ENCODE results near the gene AJAP1.

The AJAP1 gene

DNA sequence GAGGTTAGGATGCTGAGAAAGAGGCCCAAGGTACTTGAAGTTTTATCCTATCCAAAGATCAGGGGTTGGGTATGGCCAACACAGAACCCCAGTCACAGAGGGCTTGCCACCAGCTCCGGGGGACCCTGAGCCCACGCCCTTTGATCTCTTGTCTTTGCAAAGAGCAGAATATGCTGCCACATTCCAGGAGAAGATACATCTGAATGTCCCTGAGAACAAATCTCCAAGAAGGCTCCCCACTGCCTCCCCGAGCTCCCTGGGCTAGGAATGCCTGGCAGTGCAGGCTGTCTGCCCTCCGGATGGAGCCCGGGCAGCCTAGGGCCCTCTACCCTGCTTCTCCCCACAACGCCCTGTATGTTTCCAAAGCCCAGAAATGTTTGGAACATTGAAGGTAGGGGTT, 49.2 kb downstream of the AJAP1 start:
- no peak for DNase-seq

DNA sequence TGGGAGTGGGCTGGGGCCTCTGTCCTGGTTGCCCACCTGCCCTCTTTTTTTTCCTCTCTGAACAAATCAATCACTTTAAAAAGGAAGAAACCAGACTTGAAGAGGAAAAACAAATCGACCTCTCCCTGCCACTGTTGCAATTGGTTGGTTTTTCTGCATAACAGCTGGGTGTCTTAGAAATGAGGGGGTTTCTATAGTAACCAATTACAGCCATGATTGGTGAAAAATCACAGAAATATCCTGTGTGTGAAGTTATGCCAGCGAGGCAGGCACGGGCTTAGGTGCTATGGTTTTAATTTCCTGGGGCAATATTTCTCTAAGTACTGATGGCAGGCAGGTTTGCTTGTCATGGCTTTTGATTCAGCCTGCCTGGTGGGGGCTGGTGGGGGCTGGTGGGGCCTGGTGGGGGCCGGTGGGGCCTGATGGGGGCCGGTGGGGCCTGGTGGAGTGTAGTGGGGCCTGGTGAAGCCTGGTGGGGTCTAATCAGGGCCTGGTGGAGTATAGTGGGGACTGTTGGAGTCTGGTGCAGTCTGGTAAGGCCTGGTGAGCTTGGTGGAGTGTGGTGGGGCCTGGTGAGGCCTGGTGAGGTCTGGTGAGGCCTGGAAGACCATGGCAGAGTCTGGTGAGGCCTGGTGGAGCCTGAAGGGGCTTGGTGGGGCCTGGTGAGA, 54.6 kb downstream of the AJAP1 start:
- no peak for DNase-seq

GRCh38 chr1:4709641-4710040, 55.2 kb downstream of the AJAP1 start:
- DNase-seq = no peak

- DNase-seq = no peak
These were observed 56.4 kb downstream of the AJAP1 start for GRCh38 chr1:4710592-4711415.

GRCh38 chr1:4711416-4712275, 57.2 kb downstream of the AJAP1 start:
- no peak for DNase-seq

DNA sequence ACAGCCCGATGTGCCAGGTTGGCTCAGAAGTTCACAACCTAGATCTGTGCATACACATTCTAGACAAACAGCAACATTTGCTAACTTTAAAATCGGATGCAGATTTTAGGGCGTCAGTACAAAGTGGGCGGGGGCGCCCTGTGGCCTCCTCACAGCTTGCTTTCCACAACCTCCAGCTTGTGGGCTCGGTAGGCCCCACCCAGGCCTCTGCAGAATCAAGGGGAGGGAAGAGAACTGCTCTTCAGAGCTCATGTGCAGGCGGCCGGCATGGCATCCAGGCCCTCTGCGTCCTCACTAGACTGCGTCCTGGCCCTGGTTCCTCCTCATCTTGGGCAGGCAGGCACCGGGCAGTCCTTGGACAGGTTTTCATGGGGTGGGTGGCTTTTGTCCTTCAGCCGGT, 59.3 kb downstream of the AJAP1 start:
- DNase-seq = no peak

DNA sequence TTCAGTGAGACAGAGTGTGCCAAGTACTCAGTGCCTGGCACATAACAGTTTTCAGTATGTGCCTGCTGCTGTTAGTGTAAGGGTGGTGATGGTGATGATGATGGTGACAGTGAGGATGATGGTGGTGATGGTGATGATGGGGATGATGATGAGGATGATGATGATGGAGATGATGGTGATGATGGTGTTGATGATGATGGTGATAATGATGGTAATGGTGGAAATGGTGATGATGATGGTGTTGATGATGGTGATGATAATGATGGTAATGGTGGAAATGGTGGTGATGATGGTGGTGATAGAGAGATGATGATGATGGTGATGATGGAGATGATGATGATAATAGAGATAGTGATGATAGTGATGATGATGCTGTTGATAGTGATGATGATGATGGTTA, 62.0 kb downstream of the AJAP1 start:
- DNase-seq = no peak

- DNase-seq = no peak
These were observed 63.7 kb downstream of the AJAP1 start for GRCh38 chr1:4718071-4718470.

DNA sequence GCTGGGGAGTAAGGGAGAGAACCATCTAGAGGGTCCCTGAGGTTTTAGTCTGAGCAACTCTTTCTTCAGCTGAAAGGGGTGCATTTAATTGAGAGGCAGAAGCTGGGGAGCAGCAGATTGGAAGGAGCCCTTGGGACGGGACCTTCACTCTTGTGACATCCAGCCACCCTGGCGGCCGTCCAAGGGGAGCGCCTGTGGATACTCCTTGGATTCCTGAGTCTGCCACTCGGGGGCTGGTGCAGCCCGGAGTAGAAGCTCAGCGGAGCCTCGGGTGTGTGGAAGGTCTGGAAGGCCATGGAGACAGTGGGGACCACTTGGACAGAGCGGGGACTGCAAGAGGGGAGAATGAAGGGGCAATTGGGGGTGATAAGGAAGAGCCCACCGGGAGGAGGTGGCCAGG, 68.7 kb downstream of the AJAP1 start:
- no peak for DNase-seq

DNA sequence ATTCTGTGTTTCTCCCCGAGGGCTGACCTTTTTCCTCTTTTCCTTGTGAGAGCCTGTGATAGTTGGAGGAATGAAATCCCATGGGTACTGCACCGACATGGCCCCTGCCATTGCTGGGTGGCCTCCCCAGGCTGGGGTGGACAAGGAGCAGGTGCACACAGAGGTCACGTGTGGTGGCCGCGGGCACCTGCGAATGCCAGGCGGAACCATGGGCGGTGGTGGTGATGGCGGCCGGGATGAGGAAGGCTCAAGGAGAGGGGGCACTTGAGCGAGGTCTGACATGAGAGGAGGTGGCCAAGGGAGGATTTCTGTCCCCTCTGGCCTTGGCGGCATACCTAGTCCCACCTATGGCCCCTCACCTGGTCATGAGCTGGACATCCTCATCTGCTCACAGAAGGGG, 69.6 kb downstream of the AJAP1 start:
- no peak for DNase-seq

DNA sequence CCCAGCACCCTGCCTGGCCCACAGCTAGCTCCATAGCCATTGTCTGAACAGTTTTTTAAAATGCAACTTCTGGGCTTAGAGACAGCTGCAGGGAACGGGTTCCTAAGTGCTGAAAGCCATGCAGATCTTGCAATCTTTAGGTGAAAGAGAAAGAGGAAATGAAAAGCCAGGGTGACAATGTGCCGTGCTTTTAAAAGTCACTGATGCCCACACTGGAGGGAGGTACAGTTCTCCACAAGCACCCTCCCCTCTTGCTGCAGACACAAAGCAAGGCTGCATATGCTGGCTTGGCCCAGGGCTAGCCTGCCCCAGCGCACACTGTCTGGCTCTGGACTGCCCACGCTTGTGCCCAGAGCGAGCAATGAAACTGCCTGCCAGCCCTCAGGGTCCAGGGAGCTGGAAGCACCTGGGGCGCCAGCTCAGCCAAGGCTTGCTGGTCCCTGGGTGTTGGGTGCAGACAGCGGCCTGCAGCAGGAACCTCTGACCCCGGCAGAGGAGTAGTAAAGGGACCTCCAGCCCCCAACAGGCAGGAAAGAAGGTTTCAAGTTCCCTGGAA, 70.4 kb downstream of the AJAP1 start:
- DNase-seq = no peak

GRCh38 chr1:4725416-4725815, 71.0 kb downstream of the AJAP1 start:
- DNase-seq = no peak

GRCh38 chr1:4726620-4727341, 72.4 kb downstream of the AJAP1 start:
- no peak for DNase-seq

DNA sequence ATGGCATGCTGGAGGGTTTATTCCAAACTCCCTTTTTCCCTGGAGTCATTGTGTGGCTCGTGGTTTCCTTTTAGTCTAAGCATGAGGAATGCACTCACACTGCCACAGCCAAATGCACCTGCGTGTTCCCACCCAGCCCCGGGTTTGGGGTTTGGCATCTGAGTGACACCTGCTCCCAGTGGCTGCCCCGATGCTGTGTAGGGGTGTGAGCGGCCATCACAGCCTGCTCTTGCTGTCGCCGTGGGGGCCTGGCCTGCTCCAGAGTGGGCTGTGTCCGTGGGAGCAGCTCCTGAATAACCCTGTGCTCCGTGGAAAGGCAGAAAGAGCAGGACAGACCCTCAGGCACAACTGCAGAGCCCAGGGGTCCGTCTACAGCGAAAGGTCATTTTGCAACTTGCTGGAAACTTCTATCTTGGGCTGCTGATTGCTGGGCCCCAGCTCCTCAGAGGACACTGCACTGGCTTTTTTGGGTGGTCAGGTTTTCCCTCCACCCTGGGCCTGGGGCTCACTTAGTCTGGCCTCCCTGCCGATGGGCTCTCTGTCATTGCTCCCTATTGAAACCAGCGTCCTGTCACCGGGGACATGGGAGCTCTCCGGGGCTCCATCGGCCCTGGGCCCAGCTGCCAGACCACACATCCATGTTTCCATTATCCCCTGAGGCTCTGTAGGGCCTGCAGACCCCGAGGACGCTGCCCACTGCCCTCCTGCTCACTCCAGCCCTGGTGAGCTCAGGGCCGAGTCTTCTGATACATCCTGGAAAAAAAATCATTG, 74.1 kb downstream of the AJAP1 start:
- DNase-seq = no peak

DNA sequence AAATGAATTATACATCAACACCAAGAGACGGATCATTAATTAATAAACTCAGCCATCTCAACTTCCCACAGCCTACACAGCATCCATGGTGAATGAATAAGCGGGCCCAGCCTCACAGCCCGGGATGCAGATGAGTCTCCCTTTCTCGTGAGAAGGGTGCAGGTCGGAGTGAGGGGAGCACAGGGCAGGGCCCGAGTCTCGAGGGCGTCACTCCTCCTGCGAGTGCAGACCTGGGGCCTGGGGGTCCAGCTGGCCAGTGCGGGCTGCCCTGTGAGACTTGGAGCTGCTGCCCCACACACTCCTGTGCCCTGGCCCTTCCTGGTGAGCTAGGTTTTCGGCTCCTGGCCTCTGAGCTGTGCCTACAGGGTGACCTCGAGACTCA, 74.7 kb downstream of the AJAP1 start:
- no peak for DNase-seq

DNA sequence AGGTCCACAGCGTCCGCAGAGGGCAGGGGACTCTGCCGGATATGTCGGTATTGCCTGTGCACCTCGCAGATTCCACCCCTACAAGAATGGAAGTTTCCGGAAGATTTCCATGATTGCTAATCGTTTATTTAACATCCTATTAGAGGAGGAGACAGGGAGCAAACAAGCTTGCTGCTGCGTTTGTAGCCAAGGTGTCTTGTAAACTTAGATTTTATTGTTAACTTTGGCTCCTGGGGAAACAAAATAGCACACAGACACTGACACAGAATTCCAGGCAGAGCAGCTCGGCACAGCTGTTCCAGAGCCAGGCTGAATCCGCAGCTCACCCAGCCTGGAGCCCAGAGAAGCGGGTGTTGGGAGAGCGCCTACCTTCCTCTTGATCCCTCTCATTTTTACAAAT, 75.7 kb downstream of the AJAP1 start:
- DNase-seq = no peak

GRCh38 chr1:4733446-4734177, 79.2 kb downstream of the AJAP1 start:
- DNase-seq = no peak

DNA sequence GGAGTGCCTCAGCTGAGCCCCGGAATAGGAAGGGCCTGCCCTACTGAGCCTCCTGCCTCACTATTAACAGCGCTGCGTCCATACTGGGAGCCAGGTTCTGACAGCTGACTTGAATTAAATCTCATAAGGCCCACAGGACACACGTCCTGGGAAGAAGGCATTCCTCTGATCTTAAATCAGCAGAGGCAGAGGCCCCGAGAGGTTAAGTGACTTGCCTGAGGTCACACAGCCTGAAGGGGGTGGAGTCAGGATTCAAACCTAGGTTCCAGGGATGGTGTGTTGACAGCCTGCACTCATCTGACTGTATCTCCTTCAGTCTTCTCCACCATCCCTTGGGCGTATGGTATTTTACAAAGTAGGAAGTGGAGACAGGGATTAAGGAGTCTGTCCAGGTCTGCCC, 79.8 kb downstream of the AJAP1 start:
- no peak for DNase-seq

- no peak for DNase-seq
These were observed 80.4 kb downstream of the AJAP1 start for GRCh38 chr1:4734791-4735190.

DNA sequence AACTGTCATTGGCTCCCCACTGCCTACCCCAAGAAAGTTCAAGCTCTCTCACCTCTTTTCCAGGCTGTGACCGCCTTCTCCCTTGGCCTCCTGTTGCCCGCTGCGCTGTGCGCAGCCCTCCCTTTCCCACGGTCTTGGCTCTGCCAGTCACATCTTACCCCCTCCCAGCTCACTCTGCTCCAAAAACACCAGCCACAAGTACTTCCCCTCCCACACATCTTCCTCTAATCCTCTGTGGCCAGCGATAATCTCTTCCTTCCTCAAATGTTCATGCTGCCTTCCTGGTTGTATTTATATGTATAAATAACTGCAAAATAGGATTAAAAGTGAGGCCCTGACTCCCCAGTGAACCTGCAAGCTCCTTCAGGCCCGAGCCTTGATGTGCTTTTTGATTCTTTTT, 81.8 kb downstream of the AJAP1 start:
- DNase-seq = peak; percentile 10

DNA sequence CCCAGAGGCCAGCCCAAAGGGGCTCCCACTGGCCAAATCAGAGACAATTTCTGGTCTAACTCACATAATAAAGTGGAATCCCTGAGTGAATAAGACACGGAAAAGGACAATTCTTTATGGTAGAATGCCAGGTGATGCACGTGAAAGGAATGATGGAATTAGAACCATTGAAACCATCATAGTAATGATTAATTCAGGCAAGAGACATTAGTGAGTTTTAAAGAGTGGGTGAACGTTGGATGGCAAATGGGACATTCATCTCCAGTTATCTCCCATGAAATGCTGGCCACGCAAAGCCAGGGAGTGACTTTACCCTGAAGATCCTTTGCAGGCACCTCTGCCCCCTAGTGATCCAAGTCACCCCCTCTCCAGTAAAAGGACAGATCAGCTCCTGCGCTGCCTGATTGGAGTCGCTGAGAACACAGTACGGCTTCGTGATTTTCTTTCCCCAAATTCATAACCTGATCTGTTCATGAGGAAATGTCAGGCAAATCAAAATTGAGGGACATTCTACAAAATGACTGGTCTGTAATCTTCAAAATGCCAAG, 87.5 kb downstream of the AJAP1 start:
- no peak for DNase-seq

All from CD4-positive, alpha-beta T cell treated with Interleukin-4 for 4 hours (primary cell).